ENCODE data around the gene TRAPPC10.

DNA sequence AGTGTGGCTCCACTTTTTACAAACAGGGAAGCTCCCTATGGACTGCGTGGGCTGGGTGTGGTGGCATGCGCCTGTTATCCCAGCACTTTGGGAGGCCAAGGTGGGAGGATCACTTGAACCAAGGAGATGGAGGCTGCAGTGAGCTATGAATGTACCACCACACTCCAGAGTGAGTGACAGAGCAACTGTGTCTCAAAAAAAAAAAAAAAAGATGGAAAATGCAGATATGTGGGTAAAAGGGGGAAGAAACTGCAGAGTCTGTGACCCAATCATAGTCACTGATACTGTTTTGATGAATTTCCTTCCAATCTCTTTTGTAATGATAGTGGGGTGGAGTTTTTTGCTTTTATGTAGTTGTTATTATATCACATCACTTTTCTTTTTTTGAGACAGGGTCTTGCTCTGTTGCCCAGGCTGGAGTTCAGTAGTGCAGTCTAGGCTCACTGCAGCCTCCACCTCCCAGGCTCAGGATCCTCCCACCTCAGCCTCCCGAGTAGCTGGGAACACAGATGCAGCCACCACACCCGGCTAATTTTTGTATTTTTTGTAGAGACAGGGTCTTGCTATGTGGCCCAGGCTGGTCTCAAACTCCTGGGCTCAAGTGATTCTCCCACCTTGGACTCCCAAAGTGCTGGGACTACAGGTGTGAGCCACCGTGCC is 8.7 kb upstream of the TRAPPC10 start:
- TF ChIP-seq, protein P1, sequence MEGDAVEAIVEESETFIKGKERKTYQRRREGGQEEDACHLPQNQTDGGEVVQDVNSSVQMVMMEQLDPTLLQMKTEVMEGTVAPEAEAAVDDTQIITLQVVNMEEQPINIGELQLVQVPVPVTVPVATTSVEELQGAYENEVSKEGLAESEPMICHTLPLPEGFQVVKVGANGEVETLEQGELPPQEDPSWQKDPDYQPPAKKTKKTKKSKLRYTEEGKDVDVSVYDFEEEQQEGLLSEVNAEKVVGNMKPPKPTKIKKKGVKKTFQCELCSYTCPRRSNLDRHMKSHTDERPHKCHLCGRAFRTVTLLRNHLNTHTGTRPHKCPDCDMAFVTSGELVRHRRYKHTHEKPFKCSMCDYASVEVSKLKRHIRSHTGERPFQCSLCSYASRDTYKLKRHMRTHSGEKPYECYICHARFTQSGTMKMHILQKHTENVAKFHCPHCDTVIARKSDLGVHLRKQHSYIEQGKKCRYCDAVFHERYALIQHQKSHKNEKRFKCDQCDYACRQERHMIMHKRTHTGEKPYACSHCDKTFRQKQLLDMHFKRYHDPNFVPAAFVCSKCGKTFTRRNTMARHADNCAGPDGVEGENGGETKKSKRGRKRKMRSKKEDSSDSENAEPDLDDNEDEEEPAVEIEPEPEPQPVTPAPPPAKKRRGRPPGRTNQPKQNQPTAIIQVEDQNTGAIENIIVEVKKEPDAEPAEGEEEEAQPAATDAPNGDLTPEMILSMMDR (IDR thresholded peaks at IDR 0.05) = no peak
- no peak for TF ChIP-seq POLR2A (IDR thresholded peaks at IDR 0.05)
